Stimulated activated CD8-positive, alpha-beta memory T cell treated with anti-CD3 and anti-CD28 coated beads, Interleukin-4, amount 100 ng/mL, for 1 hour (primary cell): ENCODE results near the gene GH2.
"Not testable (repeated sequence)": the region's sequence is repeated elsewhere in the genome, so short reads cannot be mapped to it uniquely, and the experiment has no call there.

Source experiments
- DNase-seq, 2 donors: peaks; one replicate each; pipeline ENCODE4 v3.0.0-alpha.2; 2020; ENCODE audit warnings: low read depth in 2 of 2, low spot score in 1 of 2

The GH2 gene

GRCh38 chr17:63874693-63875092 lies 7.1 kb downstream of the GH2 start:
- DNase-seq: not testable (repeated sequence)

- DNase-seq: not testable (repeated sequence)
Measured at GRCh38 chr17:63874061-63874626, 7.6 kb downstream of the GH2 start.

GRCh38 chr17:63873577-63873976 lies 8.2 kb downstream of the GH2 start, which contains the start of gene CSH2:
TSS of gene CSH2 (minus strand) at chr17:63873677. CDS start at chr17:63873614, 63 bp downstream.
- DNase-seq: not testable (repeated sequence)

GRCh38 chr17:63871646-63872365 lies 9.9 kb downstream of the GH2 start:
- DNase-seq: not testable (repeated sequence)

- not testable (repeated sequence) for DNase-seq
Measured at GRCh38 chr17:63870292-63870665, 11.5 kb downstream of the GH2 start.

GRCh38 chr17:63869491-63870291 lies 12.1 kb downstream of the GH2 start:
- not testable (repeated sequence) for DNase-seq

GRCh38 chr17:63866625-63867024 lies 15.1 kb downstream of the GH2 start:
- DNase-seq: not testable (repeated sequence)

GRCh38 chr17:63859257-63859656 lies 22.5 kb downstream of the GH2 start:
- DNase-seq: no peak

- DNase-seq: not testable (repeated sequence)
Measured at GRCh38 chr17:63856425-63856824, 25.3 kb downstream of the GH2 start.

- DNase-seq: no peak
Measured at GRCh38 chr17:63855185-63855584, 26.6 kb downstream of the GH2 start.

- DNase-seq: no peak
Measured at GRCh38 chr17:63854709-63855108, 27.0 kb downstream of the GH2 start.

GRCh38 chr17:63853260-63853659 lies 28.5 kb downstream of the GH2 start:
- no peak for DNase-seq

- no peak for DNase-seq
Measured at GRCh38 chr17:63850401-63850800, 31.3 kb downstream of the GH2 start.

- DNase-seq: peak; percentile 90 to 92
Measured at GRCh38 chr17:63848834-63849689, 32.7 kb downstream of the GH2 start.

GRCh38 chr17:63847525-63848249 lies 34.1 kb downstream of the GH2 start:
- no peak for DNase-seq

GRCh38 chr17:63845509-63845908 lies 36.2 kb downstream of the GH2 start:
- no peak for DNase-seq

GRCh38 chr17:63843910-63844677 lies 37.6 kb downstream of the GH2 start:
- DNase-seq: no peak

GRCh38 chr17:63843387-63843888 lies 38.3 kb downstream of the GH2 start:
- not testable (repeated sequence) for DNase-seq
